ENCODE data around the gene EGR1.
A peak's percentile ranks its signal among the peaks of the same experiment; 100 is the strongest.

Gene EGR1

DNA sequence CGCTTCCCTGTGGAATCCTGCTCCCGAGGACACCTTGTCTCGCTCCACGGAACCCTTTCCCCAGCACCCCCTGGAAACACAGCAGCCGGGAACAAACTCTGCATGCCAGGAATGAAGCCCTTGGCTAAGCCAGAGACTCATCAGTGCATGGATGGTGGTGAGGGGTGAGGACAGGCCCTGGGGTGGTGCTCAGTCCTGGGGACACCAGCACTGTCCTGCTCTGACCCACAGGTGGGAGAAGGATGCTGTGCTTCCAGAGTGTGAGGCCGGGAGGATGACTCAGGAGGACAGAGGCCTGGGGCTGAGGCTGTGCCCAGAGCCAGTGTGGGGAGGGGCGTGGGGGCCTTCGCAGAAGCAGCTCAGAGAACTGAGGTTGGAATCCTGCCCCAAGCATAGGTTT lies 11.2 kb upstream of the EGR1 start:
- DNase-seq: no peak

- DNase-seq: no peak
Measured at GRCh38 chr5:138455232-138455930, 9.9 kb upstream of the EGR1 start.

- DNase-seq: no peak
Measured at GRCh38 chr5:138457531-138458275, 7.6 kb upstream of the EGR1 start.

DNA sequence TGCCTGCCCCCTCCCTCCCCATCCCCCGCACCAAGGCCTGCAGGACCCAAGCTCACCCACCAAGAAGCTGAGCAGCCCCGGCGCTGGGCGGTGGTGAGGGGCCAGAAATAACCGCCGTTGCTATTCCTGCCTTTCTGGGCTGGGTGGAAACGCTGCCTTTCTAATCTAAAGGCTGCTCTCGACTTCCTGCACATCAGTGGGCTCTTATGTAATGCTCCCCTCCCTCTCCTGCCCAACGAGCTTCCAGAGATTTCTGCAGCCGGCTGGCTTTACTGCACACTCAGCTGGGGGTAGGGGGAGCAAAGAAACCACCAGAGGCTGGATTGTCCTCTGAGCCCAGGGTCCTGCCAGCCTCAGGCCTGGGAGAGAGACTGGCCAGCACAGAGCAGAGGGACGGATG lies 6.9 kb upstream of the EGR1 start:
- DNase-seq: no peak

DNA sequence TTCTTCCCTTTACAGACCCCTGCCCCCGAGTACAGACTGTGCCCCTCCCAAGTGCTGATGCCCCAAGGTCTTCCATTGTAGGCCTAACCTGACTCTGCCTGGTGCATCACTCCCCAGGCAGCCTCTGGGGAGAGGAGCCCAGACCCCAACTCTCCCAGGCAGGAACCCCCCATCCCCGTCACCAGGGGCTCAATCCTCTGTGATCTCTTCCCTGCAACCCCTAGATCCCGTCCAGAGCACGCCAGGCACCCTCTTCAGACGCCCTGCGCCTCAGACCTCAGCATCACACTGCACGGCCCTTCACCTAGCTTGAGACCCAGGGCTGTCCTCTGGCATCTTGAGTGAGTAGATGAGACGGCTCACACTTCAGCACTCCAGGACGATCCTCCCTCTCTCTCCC lies 6.4 kb upstream of the EGR1 start:
- DNase-seq: no peak

DNA sequence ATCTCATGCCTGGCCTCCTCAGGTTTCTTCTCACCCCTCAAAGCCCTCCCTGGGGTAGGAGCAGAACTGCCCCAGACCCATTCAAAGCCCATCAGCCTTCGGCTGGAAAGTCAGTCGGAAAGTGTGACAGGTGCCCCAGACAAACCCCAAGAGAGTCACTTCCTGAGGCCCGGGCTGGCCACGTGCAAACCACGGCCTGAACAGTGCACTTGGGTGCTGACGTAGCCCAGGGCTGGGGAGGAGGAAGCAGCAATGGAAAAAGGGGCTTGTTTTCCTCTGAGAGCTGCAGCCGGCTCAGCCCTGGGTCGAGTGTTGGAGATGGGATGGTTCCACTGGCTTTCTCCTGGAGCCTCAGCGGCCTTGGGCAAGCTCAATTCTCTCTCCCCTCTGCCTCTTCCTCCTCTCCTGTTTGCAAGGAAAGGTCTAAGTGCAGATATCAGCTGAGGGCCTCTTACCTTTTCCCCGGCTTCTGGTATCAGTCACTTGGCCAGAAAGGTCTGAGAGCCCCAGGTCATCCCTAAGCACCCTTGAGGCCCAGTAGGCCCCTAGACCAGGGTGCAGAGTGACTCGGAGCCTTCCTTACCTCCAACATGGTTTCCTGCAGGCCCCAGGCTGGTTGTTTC lies 5.9 kb upstream of the EGR1 start:
- no peak for DNase-seq

DNA sequence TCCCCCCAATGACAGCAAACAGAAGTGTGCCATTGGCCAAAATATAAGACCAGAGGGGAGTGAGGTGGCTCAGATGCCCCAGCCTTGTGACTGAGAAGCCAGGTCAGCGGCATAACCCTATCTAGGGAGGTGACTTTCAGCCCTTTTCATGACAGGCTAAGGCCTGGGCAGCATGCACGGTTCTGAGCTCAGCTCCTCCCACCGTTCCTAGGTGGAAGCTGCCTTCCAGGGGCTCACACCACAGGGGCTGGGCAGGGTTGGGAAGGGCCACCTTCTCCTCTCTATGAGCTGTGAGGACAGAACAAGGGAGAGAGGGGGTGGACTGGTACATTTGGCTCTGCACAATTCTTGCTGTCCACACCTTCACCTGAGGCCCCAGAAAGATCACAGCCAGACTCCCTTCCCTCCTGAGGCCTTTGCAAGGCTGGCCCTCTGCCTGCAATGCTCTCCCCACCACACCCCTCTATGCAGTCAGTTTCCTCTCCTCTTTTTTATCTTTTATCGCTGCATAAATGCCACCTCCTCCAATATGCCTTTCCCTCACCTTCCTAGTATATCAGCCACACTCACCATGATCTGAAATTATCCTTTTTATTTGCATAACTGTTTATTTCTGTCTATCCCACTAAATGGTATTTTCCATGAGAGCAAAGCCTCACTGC lies 5.1 kb upstream of the EGR1 start:
- DNase-seq: no peak

DNA sequence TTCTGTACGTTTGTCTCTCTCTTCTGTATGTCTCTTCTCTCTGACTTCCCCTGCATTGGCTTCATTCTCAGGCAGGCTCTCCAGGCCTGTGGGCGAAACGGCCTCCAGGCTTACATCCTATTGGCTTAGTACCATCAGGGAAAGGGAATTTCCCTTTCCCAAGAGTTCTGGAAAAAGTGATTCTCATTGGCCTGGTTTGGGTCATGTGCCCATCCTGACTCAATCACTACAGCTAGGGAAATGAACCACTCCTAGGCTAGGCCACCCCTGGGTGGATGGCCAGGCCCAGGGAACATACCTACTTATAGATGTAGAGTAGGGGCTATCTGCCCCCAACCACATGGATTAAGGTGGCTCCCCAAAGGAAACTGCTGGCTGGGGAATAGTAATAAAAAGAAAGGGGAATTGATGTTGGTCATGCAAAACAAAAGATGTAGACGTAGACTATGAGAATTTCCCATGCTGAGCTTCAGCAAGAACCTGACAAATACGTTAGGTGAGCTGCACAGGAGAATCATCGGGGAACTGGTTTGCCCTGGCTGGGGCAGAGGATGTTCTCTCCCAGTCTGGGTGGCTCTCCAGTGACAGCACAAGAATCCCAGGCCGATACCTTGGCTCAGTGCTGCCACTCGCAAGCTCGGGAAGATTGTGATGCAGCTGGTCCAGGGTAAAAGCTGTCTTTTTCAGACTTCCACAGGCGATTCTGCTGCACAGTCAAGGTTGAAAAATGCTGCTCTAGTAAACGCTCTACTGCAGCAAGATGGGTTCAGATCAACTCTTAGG lies 3.7 kb upstream of the EGR1 start:
- DNase-seq: no peak

DNA sequence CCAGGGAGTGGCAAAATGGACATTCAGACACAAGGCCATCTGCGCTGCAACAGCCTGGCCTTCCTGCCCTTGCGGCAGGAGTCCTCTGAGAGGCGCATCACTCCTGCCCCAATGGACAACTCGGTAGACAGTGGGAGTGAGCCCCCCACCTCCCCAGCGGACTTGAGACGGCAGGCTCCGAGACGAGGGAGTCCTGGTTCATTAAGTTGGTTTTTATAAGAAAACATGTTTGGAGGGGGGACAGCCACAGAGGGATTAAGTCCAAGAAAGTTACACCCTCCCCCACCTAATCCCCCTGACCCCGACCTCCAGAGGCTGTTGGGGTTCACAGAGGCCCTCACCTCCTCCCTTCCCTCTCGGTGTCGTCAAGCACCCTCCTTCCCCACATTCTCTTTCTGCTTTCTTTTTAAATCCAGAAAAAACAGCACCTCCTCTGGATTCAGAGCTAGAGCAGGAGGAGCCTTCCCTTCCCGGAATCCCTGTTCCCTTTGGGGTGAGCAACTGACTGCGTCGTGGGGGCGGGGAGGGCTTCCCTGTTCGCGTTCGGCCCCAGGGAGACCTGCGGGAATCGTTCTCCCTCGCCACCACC lies 1.8 kb upstream of the EGR1 start:
- DNase-seq: no peak

- peak; percentile 82 for DNase-seq
Measured at GRCh38 chr5:138464008-138464387, 1.3 kb upstream of the EGR1 start.

- DNase-seq: peak; percentile 98
Measured at GRCh38 chr5:138464388-138465260, 655 bp upstream of the EGR1 start.

- DNase-seq: no peak
Measured at GRCh38 chr5:138466125-138466899, 1.0 kb downstream of the EGR1 start.

DNA sequence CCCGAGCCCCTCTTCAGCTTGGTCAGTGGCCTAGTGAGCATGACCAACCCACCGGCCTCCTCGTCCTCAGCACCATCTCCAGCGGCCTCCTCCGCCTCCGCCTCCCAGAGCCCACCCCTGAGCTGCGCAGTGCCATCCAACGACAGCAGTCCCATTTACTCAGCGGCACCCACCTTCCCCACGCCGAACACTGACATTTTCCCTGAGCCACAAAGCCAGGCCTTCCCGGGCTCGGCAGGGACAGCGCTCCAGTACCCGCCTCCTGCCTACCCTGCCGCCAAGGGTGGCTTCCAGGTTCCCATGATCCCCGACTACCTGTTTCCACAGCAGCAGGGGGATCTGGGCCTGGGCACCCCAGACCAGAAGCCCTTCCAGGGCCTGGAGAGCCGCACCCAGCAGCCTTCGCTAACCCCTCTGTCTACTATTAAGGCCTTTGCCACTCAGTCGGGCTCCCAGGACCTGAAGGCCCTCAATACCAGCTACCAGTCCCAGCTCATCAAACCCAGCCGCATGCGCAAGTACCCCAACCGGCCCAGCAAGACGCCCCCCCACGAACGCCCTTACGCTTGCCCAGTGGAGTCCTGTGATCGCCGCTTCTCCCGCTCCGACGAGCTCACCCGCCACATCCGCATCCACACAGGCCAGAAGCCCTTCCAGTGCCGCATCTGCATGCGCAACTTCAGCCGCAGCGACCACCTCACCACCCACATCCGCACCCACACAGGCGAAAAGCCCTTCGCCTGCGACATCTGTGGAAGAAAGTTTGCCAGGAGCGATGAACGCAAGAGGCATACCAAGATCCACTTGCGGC lies 1.8 kb downstream of the EGR1 start:
- DNase-seq: no peak

DNA sequence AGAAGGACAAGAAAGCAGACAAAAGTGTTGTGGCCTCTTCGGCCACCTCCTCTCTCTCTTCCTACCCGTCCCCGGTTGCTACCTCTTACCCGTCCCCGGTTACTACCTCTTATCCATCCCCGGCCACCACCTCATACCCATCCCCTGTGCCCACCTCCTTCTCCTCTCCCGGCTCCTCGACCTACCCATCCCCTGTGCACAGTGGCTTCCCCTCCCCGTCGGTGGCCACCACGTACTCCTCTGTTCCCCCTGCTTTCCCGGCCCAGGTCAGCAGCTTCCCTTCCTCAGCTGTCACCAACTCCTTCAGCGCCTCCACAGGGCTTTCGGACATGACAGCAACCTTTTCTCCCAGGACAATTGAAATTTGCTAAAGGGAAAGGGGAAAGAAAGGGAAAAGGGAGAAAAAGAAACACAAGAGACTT lies 2.4 kb downstream of the EGR1 start:
- no peak for DNase-seq

DNA sequence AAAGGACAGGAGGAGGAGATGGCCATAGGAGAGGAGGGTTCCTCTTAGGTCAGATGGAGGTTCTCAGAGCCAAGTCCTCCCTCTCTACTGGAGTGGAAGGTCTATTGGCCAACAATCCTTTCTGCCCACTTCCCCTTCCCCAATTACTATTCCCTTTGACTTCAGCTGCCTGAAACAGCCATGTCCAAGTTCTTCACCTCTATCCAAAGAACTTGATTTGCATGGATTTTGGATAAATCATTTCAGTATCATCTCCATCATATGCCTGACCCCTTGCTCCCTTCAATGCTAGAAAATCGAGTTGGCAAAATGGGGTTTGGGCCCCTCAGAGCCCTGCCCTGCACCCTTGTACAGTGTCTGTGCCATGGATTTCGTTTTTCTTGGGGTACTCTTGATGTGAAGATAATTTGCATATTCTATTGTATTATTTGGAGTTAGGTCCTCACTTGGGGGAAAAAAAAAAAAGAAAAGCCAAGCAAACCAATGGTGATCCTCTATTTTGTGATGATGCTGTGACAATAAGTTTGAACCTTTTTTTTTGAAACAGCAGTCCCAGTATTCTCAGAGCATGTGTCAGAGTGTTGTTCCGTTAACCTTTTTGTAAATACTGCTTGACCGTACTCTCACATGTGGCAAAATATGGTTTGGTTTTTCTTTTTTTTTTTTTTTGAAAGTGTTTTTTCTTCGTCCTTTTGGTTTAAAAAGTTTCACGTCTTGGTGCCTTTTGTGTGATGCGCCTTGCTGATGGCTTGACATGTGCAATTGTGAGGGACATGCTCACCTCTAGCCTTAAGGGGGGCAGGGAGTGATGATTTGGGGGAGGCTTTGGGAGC lies 3.1 kb downstream of the EGR1 start:
- DNase-seq: no peak

DNA sequence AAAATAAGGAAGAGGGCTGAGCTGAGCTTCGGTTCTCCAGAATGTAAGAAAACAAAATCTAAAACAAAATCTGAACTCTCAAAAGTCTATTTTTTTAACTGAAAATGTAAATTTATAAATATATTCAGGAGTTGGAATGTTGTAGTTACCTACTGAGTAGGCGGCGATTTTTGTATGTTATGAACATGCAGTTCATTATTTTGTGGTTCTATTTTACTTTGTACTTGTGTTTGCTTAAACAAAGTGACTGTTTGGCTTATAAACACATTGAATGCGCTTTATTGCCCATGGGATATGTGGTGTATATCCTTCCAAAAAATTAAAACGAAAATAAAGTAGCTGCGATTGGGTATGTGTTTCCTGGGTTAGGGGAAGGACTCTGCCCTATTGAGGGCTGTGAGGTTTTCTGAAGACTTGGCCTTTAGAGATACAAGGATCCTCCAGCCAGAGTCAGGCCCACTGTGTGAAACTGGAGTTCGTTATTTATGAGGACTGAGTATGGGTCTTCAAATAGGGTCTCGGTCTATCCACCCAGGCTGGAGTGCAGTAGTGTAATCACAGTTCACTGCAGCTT lies 3.8 kb downstream of the EGR1 start:
- DNase-seq: no peak

GRCh38 chr5:138469540-138470321 lies 4.5 kb downstream of the EGR1 start:
- no peak for DNase-seq
